ENCODE results near the gene SEMA6B. TPM values are rescaled to one million over a fixed set of nuclear protein-coding genes. Genes with fewer than 3 reads are reported as not detected.

The SEMA6B gene
- total RNA-seq, 2 donors from 2014 or later, result 3.9 to 10.8 TPM

- Histone ChIP-seq H3K4me3 (no peak overlapping the region), H3K4me1 (peaks cover 0 to 20% of the 10 kb centered on the region in 2 donors), H3K9me3 (no peaks in the 10 kb centered on the region), H3K27ac (no peak overlapping the region), H3K36me3 (no peaks in the 10 kb centered on the region), H3K27me3 (no peaks in the 10 kb centered on the region)
- no peak for TF ChIP-seq CTCF (IDR thresholded peaks at IDR 0.05)
- no peak for DNase-seq (ENCODE audit: low spot score)
Measured at GRCh38 chr19:4521888-4522242, 37.6 kb downstream of the SEMA6B start.

GRCh38 chr19:4521170-4521887, 38.2 kb downstream of the SEMA6B start:
- H3K9me3 ChIP-seq, result no peaks in the 10 kb centered on the region
- H3K4me3 ChIP-seq, result no peak overlapping the region
- TF ChIP-seq CTCF (IDR thresholded peaks at IDR 0.05), result no peak
- DNase-seq (ENCODE audit: low spot score), result no peak
- H3K36me3 ChIP-seq, result peaks cover 2% of the 10 kb centered on the region
- H3K27ac ChIP-seq, result peak overlapping the region in 1 of 2 donors; percentile 39
- H3K27me3 ChIP-seq, result no peaks in the 10 kb centered on the region
- peaks cover 0 to 24% of the 10 kb centered on the region in 2 donors for H3K4me1 ChIP-seq

GRCh38 chr19:4519521-4520277, 39.8 kb downstream of the SEMA6B start:
- Histone ChIP-seq H3K9me3 (no peaks in the 10 kb centered on the region), H3K36me3 (peaks cover 12% of the 10 kb centered on the region), H3K27ac (peak overlapping the region; percentile 84 to 95), H3K4me1 (peaks cover 0 to 32% of the 10 kb centered on the region in 2 donors), H3K27me3 (no peaks in the 10 kb centered on the region), H3K4me3 (no peak overlapping the region)
- DNase-seq (ENCODE audit: low spot score), result no peak
- no peak for TF ChIP-seq CTCF (IDR thresholded peaks at IDR 0.05)

GRCh38 chr19:4519172-4519496, 40.4 kb downstream of the SEMA6B start:
- no peak for TF ChIP-seq CTCF (IDR thresholded peaks at IDR 0.05)
- Histone ChIP-seq H3K27me3 (no peaks in the 10 kb centered on the region), H3K9me3 (no peaks in the 10 kb centered on the region), H3K4me3 (no peak overlapping the region), H3K4me1 (peaks cover 0 to 32% of the 10 kb centered on the region in 2 donors), H3K36me3 (peaks cover 18% of the 10 kb centered on the region), H3K27ac (peak overlapping the region; percentile 84 to 95)
- DNase-seq (ENCODE audit: low spot score), result no peak

GRCh38 chr19:4518345-4519171, 40.9 kb downstream of the SEMA6B start, which contains the start of gene PLIN4:
Gene PLIN4, minus strand, starts transcription at chr19:4518486. Its CDS starts 214 bp downstream, at chr19:4518272.
- H3K27me3 ChIP-seq, result no peaks in the 10 kb centered on the region
- peak within 1 kb of the TSS; percentile 85 to 95 for H3K27ac ChIP-seq
- no peaks in the 10 kb centered on the region for H3K9me3 ChIP-seq
- H3K4me3 ChIP-seq, result peak within 1 kb of the TSS; percentile 55 to 66
- peak; percentile 73 for DNase-seq (ENCODE audit: low spot score)
- H3K4me1 ChIP-seq, result peaks cover 0 to 32% of the 10 kb centered on the region in 2 donors
- no peak for TF ChIP-seq CTCF (IDR thresholded peaks at IDR 0.05)
- peaks cover 24% of the 10 kb centered on the region for H3K36me3 ChIP-seq

Data from right atrium auricular region (tissue), 2 donors.